ENCODE data around the gene CHPF2.

DNA sequence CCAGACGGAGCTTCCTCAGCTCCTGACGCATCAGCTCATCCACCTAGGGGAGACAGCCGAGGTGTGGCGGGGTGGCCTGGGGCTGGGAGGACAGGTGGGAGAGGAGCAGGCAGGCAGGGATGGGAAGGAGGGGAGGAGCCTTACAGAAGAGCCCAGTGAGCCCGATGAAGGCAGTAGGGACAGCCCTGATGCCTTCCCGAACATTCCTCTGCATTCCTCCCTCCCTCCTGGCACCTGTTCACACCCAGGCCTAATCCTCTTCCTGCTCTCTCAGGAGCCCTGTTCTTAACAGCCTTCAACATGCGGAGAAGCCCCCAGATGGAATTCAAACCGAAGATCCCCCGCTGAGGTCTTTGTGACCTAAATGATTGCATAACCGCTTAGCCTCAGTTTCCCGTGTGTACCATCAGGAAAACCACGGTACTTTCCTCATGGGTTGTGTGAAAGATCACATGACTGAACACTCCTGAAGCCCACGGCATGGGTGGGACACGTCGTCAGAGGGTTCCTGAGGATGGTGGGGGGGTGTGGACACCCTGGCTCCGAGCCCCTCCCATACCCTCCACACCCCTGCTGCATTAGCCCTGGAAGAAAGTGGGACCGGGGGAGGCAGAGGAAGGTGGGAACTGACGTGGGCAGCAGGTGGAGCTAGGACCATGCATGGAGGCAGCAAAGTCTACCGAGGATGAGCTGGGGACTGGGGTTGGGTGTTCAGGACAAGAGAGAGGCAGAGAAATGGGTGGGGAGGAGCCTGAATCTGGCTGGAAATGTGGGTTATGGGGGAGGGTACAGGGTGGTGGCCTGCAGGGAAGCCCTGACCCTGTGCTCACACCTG lies 36.5 kb upstream of the CHPF2 start:
- TF ChIP-seq, protein P1, sequence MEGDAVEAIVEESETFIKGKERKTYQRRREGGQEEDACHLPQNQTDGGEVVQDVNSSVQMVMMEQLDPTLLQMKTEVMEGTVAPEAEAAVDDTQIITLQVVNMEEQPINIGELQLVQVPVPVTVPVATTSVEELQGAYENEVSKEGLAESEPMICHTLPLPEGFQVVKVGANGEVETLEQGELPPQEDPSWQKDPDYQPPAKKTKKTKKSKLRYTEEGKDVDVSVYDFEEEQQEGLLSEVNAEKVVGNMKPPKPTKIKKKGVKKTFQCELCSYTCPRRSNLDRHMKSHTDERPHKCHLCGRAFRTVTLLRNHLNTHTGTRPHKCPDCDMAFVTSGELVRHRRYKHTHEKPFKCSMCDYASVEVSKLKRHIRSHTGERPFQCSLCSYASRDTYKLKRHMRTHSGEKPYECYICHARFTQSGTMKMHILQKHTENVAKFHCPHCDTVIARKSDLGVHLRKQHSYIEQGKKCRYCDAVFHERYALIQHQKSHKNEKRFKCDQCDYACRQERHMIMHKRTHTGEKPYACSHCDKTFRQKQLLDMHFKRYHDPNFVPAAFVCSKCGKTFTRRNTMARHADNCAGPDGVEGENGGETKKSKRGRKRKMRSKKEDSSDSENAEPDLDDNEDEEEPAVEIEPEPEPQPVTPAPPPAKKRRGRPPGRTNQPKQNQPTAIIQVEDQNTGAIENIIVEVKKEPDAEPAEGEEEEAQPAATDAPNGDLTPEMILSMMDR (IDR thresholded peaks at IDR 0.05 in 4 of 5, conservative IDR thresholded peaks at IDR 0.05 in 1 of 5), result no peak
- no peak for TF ChIP-seq POLR2A (IDR thresholded peaks at IDR 0.05)

All from gastrocnemius medialis (tissue), 4 donors.